Measurements from ENCODE around the gene FAHD1.
"Not testable (repeated sequence)": the region's sequence is repeated elsewhere in the genome, so short reads cannot be mapped to it uniquely, and the experiment has no call there.

- TF ChIP-seq, protein P1, sequence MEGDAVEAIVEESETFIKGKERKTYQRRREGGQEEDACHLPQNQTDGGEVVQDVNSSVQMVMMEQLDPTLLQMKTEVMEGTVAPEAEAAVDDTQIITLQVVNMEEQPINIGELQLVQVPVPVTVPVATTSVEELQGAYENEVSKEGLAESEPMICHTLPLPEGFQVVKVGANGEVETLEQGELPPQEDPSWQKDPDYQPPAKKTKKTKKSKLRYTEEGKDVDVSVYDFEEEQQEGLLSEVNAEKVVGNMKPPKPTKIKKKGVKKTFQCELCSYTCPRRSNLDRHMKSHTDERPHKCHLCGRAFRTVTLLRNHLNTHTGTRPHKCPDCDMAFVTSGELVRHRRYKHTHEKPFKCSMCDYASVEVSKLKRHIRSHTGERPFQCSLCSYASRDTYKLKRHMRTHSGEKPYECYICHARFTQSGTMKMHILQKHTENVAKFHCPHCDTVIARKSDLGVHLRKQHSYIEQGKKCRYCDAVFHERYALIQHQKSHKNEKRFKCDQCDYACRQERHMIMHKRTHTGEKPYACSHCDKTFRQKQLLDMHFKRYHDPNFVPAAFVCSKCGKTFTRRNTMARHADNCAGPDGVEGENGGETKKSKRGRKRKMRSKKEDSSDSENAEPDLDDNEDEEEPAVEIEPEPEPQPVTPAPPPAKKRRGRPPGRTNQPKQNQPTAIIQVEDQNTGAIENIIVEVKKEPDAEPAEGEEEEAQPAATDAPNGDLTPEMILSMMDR (IDR thresholded peaks at IDR 0.05): not testable (repeated sequence)
- TF ChIP-seq POLR2A (IDR thresholded peaks at IDR 0.05): not testable (repeated sequence)
Measured at GRCh38 chr16:1876066-1876465, 49.1 kb downstream of the FAHD1 start.
